HCT116 (cell line): ENCODE measurements around the gene EIF1AY.
"Not testable (repeated sequence)": the region's sequence is repeated elsewhere in the genome, so short reads cannot be mapped to it uniquely, and the experiment has no call there.

ENCODE experiments used
- FOSL1 ChIP-seq: IDR thresholded peaks from 2 replicates; pipeline ENCODE4 v1.6.1; 2012; ENCODE audit warnings: low read depth
- JUND ChIP-seq: IDR thresholded peaks from 2 replicates; pipeline ENCODE4 v1.6.1; 2012
- MAX ChIP-seq: IDR thresholded peaks from 2 replicates; pipeline ENCODE4 v1.6.1; 2012
- POLR2A ChIP-seq: IDR thresholded peaks from 2 replicates; pipeline ENCODE4 v1.7.0; 2011; ENCODE audit warnings: borderline replicate concordance; ENCODE audit not compliant: insufficient read depth, insufficient read length; ENCODE audit errors: extremely low read depth
- POLR2AphosphoS5 ChIP-seq: IDR thresholded peaks from 2 replicates; pipeline ENCODE4 v1.6.1; 2011; ENCODE audit warnings: mild to moderate bottlenecking, low read depth, low read length, moderate library complexity
- RAD21 ChIP-seq: IDR thresholded peaks from 2 replicates; pipeline ENCODE4 v1.6.1; 2012; ENCODE audit warnings: low read depth, mild to moderate bottlenecking
- SP1 ChIP-seq: IDR thresholded peaks from 2 replicates; pipeline ENCODE4 v1.6.1; 2012; ENCODE audit warnings: low read depth
- ZFX ChIP-seq: fragments of 450-650 bp; IDR thresholded peaks from 2 replicates; pipeline ENCODE4 v1.6.1; 2017
- TF ChIP-seq, protein P1 (sequence below), 3 experiments: fragments of 200-600 bp in 1 of 3; sonication (generic) in 1 of 3; IDR thresholded peaks in 2 of 3; conservative IDR thresholded peaks in 1 of 3; 2 replicates each; pipeline ENCODE4 v1.5.1; 2012 to 2017; ENCODE audit warnings: low read depth in 2 of 3, low read length in 2 of 3, antibody characterized with exemption in 1 of 3, borderline replicate concordance in 1 of 3, control low read depth in 1 of 3, mild to moderate bottlenecking in 1 of 3, mixed read lengths in 1 of 3, mixed run types in 1 of 3, moderate library complexity in 1 of 3; ENCODE audit not compliant: insufficient read depth in 1 of 3

DNA sequence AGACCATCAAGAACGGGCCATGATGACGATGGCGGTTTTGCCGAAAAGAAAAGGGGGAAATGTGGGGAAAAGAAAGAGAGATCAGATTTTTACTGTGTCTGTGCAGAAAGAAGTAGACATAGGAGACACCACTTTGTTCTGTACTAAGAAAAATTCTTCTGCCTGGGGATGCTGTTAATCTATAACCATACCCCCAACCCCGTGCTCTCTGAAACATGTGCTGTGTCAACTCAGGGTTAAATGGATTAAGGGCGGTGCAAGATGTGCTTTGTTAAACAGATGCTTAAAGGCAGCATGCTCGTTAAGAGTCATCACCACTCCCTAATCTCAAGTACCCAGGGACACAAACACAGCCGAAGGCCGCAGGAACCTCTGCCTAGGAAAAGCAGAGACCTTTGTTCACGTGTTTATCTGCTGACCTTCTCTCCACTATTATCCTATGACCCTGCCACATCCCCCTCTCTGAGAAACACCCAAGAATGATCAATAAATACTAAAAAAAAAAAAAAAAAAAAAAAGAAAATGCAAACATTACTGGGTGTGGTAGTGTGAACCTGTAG, 22.7 kb upstream of the EIF1AY start:
- TF ChIP-seq JUND, MAX, POLR2A, POLR2AphosphoS5, SP1, RAD21, ZFX, FOSL1: not testable (repeated sequence)
- TF ChIP-seq, protein P1, sequence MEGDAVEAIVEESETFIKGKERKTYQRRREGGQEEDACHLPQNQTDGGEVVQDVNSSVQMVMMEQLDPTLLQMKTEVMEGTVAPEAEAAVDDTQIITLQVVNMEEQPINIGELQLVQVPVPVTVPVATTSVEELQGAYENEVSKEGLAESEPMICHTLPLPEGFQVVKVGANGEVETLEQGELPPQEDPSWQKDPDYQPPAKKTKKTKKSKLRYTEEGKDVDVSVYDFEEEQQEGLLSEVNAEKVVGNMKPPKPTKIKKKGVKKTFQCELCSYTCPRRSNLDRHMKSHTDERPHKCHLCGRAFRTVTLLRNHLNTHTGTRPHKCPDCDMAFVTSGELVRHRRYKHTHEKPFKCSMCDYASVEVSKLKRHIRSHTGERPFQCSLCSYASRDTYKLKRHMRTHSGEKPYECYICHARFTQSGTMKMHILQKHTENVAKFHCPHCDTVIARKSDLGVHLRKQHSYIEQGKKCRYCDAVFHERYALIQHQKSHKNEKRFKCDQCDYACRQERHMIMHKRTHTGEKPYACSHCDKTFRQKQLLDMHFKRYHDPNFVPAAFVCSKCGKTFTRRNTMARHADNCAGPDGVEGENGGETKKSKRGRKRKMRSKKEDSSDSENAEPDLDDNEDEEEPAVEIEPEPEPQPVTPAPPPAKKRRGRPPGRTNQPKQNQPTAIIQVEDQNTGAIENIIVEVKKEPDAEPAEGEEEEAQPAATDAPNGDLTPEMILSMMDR (IDR thresholded peaks at IDR 0.05 in 2 of 3, conservative IDR thresholded peaks at IDR 0.05 in 1 of 3; ENCODE audit: borderline replicate concordance in 1 of 3, insufficient read depth in 1 of 3, low read depth in 2 of 3, low read length in 2 of 3): not testable (repeated sequence)
